ENCODE data around the gene C14orf180. TPM values are rescaled to one million over a fixed set of nuclear protein-coding genes. Genes with fewer than 3 reads are reported as not detected.

C14orf180 gene
- total RNA-seq, 1 donor from 2014 or later = not detected

GRCh38 chr14:104597576-104597975 lies 18.0 kb downstream of the C14orf180 start:
- no peak overlapping the region for H3K4me3 ChIP-seq (ENCODE audit: low read depth, low read length)
- TF ChIP-seq, protein P1, sequence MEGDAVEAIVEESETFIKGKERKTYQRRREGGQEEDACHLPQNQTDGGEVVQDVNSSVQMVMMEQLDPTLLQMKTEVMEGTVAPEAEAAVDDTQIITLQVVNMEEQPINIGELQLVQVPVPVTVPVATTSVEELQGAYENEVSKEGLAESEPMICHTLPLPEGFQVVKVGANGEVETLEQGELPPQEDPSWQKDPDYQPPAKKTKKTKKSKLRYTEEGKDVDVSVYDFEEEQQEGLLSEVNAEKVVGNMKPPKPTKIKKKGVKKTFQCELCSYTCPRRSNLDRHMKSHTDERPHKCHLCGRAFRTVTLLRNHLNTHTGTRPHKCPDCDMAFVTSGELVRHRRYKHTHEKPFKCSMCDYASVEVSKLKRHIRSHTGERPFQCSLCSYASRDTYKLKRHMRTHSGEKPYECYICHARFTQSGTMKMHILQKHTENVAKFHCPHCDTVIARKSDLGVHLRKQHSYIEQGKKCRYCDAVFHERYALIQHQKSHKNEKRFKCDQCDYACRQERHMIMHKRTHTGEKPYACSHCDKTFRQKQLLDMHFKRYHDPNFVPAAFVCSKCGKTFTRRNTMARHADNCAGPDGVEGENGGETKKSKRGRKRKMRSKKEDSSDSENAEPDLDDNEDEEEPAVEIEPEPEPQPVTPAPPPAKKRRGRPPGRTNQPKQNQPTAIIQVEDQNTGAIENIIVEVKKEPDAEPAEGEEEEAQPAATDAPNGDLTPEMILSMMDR (conservative IDR thresholded peaks at IDR 0.05; ENCODE audit: low read depth, low read length) = no peak

DNA sequence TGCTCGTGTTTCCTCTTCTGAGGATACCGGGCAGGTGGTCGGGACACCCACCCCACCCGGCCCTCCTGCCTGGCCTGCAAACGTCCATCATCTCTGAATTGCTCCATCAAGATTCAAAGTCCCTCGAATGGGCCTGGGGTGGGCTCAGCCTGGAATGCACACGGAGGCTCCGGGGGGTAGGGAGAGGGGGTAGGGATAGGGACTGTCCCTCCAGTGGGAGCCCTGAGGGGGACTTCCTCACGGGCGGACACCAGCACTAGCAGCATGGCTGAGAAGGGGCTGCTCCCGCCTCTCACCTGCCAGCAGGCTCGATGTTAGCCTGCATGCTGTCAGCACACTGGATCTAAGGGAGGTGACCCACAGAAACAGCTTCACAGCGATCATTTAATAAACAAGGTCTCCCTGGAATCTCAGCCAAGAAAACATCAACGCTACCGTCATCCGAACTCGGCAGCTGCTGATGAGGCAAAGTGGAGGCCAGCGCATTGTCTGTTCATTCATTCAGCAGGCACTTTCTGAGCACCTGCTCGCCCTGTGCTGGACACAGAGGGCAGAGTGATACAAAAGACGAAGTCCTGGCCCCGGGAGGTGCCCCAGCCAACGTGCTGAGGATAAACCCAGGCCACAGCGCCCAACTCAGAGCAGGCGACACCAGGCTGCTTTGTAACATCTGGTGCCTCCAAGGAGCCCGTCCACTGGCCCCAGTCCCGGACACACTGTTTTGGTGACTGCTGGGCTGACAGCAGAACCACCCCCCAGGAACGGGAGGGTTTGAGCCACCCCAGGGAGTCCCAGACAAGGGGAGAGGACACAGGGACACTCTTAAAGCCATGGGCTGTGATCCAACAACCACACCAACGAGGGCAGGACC lies 18.7 kb downstream of the C14orf180 start:
- DNase-seq (ENCODE audit: low read depth) = no peak
- TF ChIP-seq, protein P1 (conservative IDR thresholded peaks at IDR 0.05; ENCODE audit: low read depth, low read length) = no peak
- no peak overlapping the region for H3K4me3 ChIP-seq (ENCODE audit: low read depth, low read length)

More at GRCh38 chr14:104597576-104597975, 18.0 kb downstream of the C14orf180 start:
- DNase-seq (ENCODE audit: low read depth) = no peak

GRCh38 chr14:104598910-104599273 lies 19.3 kb downstream of the C14orf180 start:
- H3K4me3 ChIP-seq (ENCODE audit: low read depth, low read length) = no peak overlapping the region
- TF ChIP-seq, protein P1 (conservative IDR thresholded peaks at IDR 0.05; ENCODE audit: low read depth, low read length) = no peak

DNA sequence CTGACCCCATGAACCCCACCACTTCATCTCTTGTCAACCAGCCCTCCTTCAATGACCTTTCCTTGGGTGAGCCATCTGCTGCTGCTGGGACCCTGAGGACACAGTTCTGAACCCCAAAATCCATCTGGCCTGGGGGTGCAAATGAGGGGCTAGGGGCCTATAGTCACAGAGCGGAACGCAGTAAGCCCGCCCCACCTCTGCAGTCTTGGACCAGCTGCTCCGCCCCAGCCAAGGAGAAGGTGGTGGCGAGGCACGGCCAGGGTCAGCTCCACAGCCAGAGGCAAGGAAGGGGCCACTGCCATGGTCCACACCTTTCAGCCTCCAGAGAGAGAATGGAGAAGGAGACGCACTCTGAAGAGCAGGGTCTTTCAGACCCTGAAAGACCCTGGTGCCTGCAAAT lies 19.9 kb downstream of the C14orf180 start:
- no peak for DNase-seq (ENCODE audit: low read depth)
- TF ChIP-seq, protein P1 (conservative IDR thresholded peaks at IDR 0.05; ENCODE audit: low read depth, low read length) = no peak
- H3K4me3 ChIP-seq (ENCODE audit: low read depth, low read length) = no peak overlapping the region

More at GRCh38 chr14:104598910-104599273, 19.3 kb downstream of the C14orf180 start:
- no peak for DNase-seq (ENCODE audit: low read depth)

GRCh38 chr14:104600141-104600643 lies 20.6 kb downstream of the C14orf180 start:
- no peak overlapping the region for H3K4me3 ChIP-seq (ENCODE audit: low read depth, low read length)
- DNase-seq (ENCODE audit: low read depth) = no peak
- TF ChIP-seq, protein P1 (conservative IDR thresholded peaks at IDR 0.05; ENCODE audit: low read depth, low read length) = no peak

- H3K4me3 ChIP-seq (ENCODE audit: low read depth, low read length) = no peak overlapping the region
- TF ChIP-seq, protein P1 (conservative IDR thresholded peaks at IDR 0.05; ENCODE audit: low read depth, low read length) = no peak
- no peak for DNase-seq (ENCODE audit: low read depth)
Observed at GRCh38 chr14:104600805-104601204, 21.2 kb downstream of the C14orf180 start.
